HG03469 (cell line): ENCODE data around the gene GALNT14.

Source experiments
- ATAC-seq: cut with Tn5 transposase; IDR thresholded peaks from one replicate; pipeline ENCODE4 v1.9.1; 2021; ENCODE audit warnings: mild to moderate bottlenecking, moderate library complexity, moderate number of reproducible peaks; ENCODE audit not compliant: unreplicated experiment

GALNT14 gene

DNA sequence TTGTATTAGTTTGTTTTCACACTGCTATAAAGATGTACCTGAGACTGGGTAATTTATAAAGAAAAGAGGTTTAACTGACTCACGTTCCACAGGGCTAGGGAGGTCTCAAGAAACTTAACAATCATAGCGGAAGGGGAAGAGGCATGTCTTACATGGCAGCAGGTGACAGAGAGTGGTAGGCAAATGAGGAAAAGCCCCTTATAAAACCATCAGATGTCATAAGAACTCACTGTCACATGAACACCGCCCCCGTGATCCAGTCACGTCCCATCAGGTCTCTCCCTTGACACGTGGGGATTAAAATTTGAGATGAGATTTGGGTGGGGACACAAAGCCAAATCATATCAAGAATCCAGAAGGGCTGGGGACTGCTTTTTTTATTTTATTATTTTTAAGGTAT is 120.0 kb downstream of the GALNT14 start:
- no peak for ATAC-seq

DNA sequence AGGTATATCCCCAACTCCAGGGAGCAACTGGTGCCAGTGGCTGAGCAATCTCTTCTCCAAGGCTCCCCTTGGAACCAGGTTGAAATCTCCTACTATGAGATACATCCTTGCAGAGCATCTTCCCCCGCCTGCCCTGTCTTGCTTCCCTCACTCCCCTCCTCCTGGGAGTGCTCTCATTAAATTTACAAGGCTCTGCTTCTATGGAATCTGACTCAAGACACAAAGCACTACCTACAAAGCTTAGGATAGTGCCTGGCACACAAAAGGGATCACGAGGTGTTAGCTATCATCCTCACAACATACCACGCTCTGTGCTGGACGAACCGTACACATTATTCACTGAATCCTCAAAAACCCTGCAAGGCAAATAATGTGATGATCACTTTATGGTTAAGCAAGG is 121.6 kb downstream of the GALNT14 start:
- no peak for ATAC-seq

DNA sequence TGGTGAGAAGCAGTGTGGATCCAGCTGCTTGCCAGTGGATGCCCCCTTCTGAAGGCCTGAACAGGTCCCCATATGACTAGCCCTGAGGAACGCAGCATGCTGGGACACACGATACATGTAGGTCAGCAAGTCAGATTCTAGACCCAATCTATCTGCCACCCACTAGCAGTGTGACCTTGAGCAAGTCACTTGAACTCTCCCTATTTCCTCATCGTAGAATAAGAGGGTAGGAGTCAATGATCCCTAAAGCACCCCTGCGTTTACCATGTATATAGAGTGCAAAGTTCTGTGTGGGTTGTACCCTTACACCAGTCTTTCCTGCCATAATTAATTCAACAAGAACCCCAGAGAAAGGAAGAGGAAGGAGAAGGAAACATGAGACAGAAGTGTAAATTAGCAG is 123.7 kb downstream of the GALNT14 start:
- ATAC-seq = no peak

DNA sequence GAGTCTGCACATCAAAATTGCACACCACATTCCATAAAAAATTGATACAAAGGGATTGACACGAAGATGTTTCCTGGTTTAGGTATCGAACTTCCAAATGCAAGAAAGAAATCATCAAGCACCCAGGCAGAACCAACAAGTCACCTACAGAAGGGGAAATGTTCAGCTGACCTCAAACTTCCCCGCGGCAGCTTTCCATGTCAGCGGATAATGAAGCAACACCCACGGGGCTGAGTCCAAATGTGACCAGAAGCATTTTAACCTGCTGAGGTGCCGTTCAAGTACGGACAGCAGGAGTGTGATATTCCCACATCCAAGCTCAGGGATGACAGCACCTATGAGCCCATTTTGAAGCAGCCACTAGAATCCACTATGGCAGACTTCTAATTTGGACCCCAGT is 124.9 kb downstream of the GALNT14 start:
- ATAC-seq = no peak

DNA sequence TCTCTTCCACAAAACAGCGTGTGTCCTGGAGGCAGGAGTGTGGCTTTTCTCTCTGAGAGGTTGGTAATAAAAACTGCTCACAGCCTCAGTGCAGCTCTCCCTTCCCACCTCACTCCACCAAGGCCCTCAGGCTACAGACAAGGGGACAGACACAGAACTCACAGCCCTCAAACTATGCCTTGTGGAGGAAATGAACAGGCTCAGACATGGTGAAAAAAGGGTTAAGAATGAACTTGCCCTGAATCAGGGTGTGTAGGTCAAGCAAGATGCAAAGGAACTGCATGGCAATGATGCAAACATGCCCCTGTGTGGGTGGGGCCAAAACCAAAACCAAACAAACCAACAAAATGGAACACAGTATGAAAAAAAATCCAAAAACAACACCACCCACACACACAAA is 125.8 kb downstream of the GALNT14 start:
- no peak for ATAC-seq

DNA sequence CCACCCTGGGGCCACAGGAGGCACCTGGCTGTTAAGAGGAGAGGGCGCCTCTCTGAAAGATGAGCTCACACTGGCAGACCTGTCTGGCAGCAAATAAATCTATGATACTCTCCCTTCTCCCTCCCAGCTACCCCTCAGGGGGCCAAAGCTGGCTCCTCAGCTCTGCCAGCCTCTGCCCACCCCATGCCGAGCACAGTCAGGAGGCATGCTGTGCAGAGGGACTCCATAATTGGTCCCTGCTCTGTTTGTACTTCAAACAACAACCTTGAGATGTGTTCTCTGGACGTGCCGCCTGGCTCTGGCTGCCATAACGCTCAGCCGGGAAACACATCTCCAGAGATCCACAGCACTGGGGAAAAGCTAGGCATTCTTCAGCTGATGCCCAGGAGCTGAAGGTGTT is 126.7 kb downstream of the GALNT14 start:
- ATAC-seq = no peak

DNA sequence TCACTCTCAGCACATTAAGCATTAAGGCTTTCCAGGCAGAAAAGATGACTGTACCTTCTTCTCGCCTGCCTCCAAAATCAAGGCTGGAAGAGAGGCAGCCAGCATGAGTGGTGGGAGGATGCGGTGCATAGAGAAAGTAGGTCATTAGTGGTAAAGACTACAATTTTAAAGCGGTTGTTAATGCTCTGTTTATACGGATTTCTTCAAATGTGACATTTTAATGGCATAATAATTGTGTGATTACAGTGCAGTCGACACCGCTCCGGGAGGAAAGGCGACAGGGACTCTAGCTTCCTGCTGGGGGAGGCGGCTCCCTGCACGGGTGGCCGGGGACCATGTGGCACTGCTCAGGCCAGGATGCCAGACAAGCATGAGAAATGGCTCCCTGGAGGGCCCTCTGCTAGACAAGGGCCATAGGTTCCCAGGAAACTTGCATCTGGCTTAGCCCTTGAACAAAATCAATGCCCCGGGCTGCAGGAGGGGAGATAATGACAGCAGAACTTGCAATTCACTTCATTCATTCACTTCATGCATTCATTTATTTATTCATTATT is 129.6 kb downstream of the GALNT14 start:
- no peak for ATAC-seq

DNA sequence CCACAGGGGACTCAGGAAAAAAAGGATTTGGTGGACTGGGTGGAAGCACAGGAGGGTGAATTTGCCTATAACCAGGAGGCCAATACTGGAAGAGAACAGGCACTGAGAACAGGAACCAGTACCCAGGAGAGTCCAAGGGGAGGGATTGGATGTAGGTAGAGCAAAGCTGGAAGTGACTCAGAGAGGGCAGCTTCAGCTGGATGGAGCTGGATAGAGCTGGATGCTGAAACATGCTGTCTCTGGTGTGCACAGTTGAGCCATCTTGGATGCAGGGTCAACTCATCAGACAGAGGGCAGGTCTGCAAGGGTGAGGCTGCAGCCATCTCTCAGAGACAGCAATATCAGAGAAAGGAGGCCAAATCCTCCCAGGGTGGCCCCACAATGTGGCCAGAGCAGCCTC is 134.0 kb downstream of the GALNT14 start:
- ATAC-seq = no peak

DNA sequence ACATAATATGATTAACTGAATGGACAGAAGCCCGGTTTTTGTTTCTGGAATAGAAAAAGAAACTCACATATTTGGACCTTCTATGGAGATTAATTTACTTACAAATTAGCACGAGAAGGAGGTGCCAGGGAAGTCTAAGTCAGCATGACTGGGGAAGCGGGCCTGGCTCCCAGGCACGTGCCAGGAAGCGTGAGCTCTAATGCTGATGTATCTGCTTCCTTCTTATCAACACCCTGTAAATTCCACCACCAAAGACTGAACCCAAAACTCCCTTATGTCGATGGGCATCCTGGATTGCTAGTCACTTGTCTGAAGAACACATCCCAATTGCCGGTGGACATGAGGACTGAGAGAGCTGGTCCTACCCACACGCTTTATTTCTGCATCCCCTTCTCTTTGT is 134.5 kb downstream of the GALNT14 start:
- no peak for ATAC-seq

DNA sequence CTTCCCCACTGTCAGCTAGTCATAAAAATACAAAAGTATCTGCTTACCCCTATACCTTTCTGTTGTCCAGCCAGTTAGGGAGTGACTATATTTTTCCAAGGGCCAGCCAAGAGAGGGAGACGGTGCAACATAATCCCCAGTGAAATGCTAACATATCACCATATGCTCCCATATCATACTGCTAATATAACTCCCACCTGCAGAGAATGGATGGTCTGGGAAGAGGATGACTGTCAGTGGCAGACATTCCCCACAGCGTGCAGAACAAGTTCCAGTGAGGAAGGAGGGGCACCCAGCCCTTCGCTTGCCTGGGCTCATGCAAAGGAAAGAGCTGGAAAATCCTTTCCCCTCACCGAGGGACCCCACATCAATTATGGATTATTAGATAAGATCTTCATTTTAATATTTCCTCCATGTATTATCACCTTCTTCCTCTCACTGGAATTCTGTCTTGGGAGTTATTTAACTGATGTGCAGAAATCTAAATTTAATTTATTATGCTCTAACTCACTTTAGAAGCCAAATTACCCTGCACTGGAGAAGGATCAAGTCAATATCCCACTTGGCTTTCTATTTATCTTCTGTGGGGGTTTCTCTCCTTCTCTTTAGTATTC is 135.6 kb downstream of the GALNT14 start:
- ATAC-seq = no peak

DNA sequence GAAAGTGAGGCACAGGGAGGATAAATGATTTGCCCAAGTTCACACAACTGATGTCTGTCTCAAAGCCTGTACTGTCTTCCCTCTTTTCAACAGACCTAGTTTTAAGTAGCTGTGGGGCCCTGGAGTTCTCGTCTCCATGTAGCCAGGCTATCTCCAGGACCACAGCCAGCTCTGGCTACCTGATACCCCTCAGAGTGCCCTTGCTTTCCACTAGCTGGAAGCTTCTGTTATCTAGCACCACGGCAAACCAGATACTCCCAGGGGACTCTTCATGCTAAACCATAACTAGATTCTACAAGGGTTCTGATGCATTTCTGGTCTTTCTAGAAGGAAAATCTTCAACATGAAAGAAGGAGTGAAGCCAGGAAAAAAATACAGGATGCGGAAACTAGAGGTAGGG is 137.3 kb downstream of the GALNT14 start:
- ATAC-seq = no peak

DNA sequence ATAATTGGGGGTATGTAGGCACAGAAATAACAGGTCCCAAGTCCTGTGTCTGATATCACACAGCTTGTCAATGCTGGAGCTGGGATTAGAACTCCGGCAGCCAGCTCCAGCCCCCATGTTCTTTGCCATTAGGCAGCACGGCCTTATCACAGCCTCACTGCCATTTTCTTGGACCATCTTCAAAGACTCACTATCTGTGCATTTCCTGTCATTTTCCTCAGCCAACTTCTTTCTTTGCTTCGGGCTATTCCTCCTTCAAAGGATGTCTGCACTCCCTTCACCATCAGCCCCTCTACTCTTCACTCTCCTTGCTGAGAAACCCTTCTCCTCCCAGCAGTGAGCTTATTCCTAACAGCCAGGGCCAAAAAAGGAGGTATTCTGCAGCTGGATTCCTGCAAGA is 139.6 kb downstream of the GALNT14 start:
- ATAC-seq = no peak

DNA sequence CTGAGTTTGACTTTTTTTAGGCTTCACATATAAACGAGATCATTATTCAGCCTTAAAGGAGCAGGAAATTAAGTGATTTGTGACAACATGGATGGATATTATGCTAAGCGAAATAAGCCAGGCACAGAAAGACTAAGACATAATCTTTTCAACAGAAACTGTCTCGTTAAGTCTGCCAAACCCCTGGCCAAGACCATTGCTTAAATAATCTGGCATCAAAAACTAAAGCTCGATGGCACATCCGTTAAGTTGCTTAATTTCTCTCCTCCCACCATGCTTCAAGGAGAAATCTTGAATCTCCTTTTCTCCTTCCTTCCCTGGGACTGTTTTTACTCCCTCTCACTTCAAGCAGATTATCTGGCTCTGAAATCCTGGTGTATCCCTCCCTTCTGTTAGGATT is 140.3 kb downstream of the GALNT14 start:
- no peak for ATAC-seq

DNA sequence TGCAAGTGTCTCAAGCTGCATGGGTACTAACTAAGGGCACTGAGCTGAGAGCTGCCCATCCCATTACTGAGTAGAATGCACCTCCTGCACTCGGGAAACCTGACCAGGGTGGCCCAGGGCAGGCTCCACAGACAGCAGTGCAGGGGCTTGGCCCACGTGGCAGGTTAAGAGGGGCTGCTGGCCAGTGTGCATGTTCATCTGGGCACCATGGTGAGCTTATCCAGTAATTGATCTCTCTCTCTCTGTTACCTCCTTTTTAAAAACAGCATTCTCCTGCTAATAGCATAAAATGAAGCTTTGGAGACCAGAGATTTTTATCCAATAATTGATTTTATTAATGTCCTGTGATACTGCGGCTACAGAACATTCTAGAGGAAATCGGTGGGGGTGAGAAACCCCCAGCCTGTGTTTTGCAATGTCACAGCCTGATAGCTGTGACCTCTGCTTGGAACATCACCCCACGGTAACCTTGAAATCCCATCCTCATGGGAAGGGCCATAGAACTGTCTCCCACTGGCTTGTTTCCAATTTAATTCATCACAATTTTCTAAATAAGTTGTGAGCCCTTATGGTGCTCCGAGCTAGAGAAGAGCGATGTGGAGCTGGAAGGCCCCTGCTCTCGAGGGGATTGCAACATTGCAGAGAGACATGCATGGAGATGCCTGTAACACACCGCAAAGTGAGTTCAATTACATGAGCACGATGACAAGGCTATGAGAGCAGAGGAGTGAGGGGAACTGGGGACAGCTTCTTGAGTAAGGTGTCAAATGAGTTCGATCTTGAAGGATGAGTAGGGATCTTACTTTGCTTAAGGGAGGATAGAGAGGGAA is 143.8 kb downstream of the GALNT14 start:
- no peak for ATAC-seq

DNA sequence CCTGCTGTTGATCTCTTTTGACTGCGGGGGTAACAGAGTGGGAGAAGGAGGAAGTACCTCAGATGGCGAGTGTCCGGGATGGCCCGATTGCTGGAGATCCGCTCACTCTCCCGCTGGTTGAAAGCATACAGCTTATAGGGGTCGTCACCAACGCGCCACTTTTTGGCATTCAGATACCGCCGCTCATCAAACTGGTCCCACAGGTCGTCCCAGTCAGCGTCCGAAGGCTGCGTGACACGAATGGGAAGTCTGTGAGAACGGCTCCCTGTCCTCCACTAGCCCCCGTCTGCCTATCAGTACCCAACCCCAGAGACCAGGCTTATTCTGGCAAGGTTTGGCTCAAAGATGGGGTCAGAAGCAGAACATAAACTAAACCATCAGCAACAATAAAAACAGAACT is 145.5 kb downstream of the GALNT14 start:
- ATAC-seq = no peak

DNA sequence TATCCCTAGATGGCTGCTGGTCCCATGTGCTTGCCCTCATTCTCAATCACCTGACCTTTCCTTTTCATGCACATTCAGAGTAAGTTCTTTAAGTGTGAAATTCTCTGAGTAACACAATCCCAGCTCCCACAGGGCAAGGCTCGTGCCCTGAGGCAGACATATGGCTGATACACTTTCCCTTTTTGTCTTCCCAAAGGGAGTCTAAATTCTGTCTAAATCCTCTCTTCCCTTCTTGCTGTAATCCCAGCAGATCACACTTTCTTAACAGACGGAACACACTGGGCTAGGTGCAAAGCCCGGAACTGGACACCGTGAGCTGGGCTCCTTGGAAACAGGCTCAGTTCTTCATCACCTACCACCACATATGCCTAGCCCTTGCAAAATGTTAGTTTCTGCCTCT is 147.6 kb downstream of the GALNT14 start:
- no peak for ATAC-seq

DNA sequence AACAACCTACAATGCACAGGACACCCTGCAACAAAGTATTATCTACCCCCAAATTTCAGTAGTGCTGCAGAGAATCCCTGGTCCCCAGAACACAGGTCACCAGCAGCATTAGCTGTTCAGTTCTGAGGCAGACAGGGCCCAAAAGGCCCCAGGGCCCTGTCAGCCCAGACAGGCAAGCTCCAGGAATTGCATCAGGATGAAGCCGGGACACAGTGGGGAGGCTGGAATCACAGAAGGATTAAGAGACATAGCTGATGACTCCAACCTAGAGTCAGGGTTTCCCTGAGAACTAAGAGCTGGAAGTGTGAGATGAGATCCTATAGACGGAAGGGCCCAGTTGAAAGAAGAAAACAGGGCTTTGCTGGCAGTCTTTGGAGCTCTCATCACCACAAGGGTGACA is 148.1 kb downstream of the GALNT14 start:
- no peak for ATAC-seq

DNA sequence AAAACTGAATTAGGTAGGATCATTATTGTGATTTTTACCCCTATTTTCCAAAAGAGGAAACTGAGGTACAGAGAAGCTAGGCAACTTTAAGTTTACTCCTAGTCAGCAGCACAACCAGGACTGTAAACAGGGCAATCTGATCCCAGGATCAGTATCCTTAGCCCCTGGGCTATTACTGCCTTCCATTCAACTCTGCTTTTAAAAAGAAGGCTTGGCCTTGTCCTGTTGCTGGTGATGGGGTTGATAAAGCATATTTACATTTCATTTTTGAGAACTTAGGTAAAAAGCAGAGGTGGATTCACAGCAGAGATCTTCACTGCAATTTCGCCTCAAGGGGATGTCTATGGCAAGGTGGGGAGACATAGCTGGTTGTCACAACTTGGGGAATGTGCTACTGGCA is 148.5 kb downstream of the GALNT14 start:
- no peak for ATAC-seq

DNA sequence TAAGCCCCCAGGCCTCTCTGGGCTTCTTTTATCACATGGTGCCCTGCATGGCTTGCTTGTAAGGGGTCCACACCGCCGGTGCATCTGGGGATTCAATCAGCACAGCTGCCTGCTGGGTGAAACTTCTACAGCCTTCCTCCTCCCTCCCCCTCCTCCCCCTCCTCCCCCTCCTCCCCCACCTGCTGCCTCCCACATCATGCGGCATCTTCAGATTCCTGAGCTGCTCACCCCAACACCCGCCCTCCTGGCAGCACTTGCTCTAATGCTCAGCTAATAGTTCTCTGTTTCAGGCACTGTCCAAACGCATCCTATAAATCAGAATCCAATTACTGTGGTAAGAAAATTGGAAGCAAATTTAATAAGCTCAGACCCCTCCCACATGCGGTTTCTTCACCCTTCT is 150.7 kb downstream of the GALNT14 start:
- ATAC-seq = no peak

DNA sequence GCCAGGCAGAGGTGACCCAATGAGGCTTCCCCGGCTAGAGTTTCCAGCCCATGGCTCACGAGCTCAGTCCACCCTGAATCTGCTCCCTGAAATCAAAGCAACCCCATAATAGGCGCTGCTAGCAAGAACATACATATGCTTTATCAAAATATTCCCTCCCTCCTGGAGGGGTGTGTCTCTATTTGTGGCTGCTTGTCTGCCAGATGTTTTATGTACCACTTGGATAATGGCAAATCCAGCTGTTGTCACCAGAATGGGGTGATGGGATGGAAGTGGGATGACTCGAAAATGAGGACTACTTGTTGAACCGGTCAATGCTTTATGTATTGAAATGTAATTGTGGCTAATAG is 152.0 kb downstream of the GALNT14 start:
- ATAC-seq = no peak

DNA sequence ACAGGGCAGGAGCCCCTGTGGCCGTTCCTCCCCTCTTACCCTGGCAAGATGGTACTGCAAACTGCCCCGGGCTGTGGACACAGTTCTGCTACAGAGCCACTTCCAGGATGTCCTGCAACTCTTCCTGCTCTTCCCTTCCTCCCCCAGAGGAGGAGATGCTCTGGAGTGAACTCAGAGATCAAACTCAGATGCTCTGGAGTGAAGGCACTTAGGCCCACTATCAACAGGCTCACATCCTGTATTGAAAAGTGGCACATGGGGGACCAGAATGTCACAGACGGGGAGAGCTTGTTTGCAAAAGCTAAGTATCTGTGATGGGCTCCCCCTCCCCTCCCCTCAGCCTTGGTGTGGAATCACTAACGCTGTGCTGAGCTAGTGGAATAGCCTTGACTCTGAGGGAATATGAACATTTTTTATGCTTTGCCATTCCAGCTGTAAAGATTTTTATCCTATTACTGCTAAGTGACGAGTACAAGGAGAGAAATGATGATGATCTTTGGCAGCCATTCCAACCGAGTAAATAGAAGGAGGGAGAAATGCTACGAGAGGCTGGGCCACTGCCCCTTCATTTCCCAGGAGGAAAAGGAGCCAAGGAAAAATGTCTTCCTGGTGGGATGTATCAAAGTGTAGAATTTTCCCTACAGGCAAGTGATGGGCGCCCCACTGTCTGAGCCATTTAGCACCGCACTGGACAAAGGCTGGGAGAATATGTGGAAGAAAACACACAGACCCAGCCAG is 152.6 kb downstream of the GALNT14 start:
- no peak for ATAC-seq

DNA sequence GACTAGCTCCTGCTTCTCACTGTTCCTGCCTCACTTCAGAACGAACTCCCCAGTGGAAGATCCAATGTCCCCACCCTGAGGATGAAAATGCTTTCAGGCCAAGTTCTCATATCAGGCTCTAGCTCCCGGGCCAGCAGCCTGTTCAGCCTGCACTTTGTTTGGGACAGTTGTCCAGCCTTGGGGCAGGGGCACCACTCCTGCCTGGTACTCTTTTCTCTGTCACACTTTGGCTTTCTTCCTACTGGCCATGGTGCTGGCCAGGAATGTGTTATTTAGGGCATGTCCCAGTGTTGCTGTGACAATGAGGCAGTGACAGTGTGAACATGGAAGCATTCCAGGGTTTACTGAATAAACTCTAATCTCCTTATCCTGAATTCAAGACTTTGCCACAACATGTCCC is 154.1 kb downstream of the GALNT14 start:
- no peak for ATAC-seq
